Endodermal cell (in vitro differentiated cells): Measurements from ENCODE around the gene ZNRD2. TPM values are rescaled to one million over a fixed set of nuclear protein-coding genes. Genes with fewer than 3 reads are reported as not detected.

Experiments used
- DNase-seq: peaks from one replicate; pipeline ENCODE4 v3.0.0-alpha.2; 2017
- H3K27ac ChIP-seq: 2 replicates; pipeline ENCODE4 v1.5.1; 2013; ENCODE audit warnings: mild to moderate bottlenecking, low read depth, low read length, moderate library complexity
- H3K27me3 ChIP-seq: 2 replicates; pipeline ENCODE4 v1.6.1; 2013; ENCODE audit warnings: mild to moderate bottlenecking, low read length, moderate library complexity; ENCODE audit not compliant: insufficient read depth, control insufficient read depth, poor library complexity, severe bottlenecking
- H3K36me3 ChIP-seq: 2 replicates; pipeline ENCODE4 v1.7.0; 2013; ENCODE audit warnings: mild to moderate bottlenecking, low read length, moderate library complexity; ENCODE audit not compliant: control insufficient read depth, insufficient read depth
- H3K4me1 ChIP-seq: one replicate; pipeline ENCODE4 v1.7.0; 2013; ENCODE audit warnings: low read length; ENCODE audit not compliant: control insufficient read depth, insufficient read depth
- H3K4me3 ChIP-seq: 2 replicates; pipeline ENCODE4 v1.5.1; 2013; ENCODE audit warnings: mild to moderate bottlenecking, low read length, moderate library complexity
- H3K9ac ChIP-seq: 2 replicates; pipeline ENCODE4 v1.6.1; 2013; ENCODE audit warnings: mild to moderate bottlenecking, low read length, moderate library complexity; ENCODE audit not compliant: poor library complexity, severe bottlenecking; ENCODE audit errors: extremely low read depth
- H3K9me3 ChIP-seq: 2 replicates; pipeline ENCODE4 v1.6.1; 2013; ENCODE audit warnings: mild to moderate bottlenecking, low read length, moderate library complexity; ENCODE audit not compliant: control insufficient read depth
- H3K27ac Mint-ChIP-seq: 2 replicates; pipeline ENCODE4 v1.8.0; 2020; ENCODE audit warnings: mixed read lengths
- H3K27me3 Mint-ChIP-seq: 2 replicates; pipeline ENCODE4 v1.8.0; 2021; ENCODE audit warnings: mild to moderate bottlenecking, mixed read lengths; ENCODE audit not compliant: insufficient read depth
- H3K36me3 Mint-ChIP-seq: 2 replicates; pipeline ENCODE4 v1.8.0; 2020; ENCODE audit warnings: low read depth, mixed read lengths
- H3K4me1 Mint-ChIP-seq: 2 replicates; pipeline ENCODE4 v1.8.0; 2020; ENCODE audit warnings: mixed read lengths
- H3K4me3 Mint-ChIP-seq: 2 replicates; pipeline ENCODE4 v1.8.0; 2020; ENCODE audit warnings: mild to moderate bottlenecking, moderate library complexity, mixed read lengths
- H3K9me3 Mint-ChIP-seq: 2 replicates; pipeline ENCODE4 v1.8.0; 2020; ENCODE audit warnings: mild to moderate bottlenecking, mixed read lengths
- CTCF ChIP-seq: fragments of 200-600 bp; sonication (generic); conservative IDR thresholded peaks from 2 replicates; pipeline ENCODE4 v1.5.0; 2021; ENCODE audit warnings: antibody characterized with exemption, mild to moderate bottlenecking
- WGBS, 2 experiments: methylation state at CpG; one replicate each; pipeline versions ENCODE4 v1.1.5 to v1.1.7; 2013; ENCODE audit warnings: missing lambda C conversion rate in 2 of 2, mixed read lengths in 1 of 2; ENCODE audit not compliant: insufficient coverage in 1 of 2, insufficient read length in 1 of 2; 5-methylcytosine and 5-hydroxymethylcytosine counted together
- total RNA-seq, 2 donors: library from RNA; stranded (reverse); fragmentation: NEBNext Ultra II Directional in 1 of 2; extraction: Animal tissue kit (Norgen Biotek cat#: 25700) in 1 of 2; gene quantifications; 2 replicates in 1 of 2; 3 replicates in 1 of 2; pipeline ENCODE4 v1.2.1, GENCODE V29; 2021

ZNRD2 gene
- total RNA-seq, 2 donors from 2014 or later = 32.8 to 36.5 TPM

- Histone ChIP-seq H3K9me3 (no peaks in the 10 kb centered on the region), H3K4me1 (peaks cover 2% of the 10 kb centered on the region), H3K27me3 (peaks cover 37% of the 10 kb centered on the region), H3K4me3 (no peak overlapping the region), H3K9ac (no peak overlapping the region), H3K27ac (no peak overlapping the region), H3K36me3 (no peaks in the 10 kb centered on the region)
- TF ChIP-seq CTCF = no peak
- Mint-ChIP-seq H3K4me3 (no peak overlapping the region), H3K36me3 (peaks cover 4% of the 10 kb centered on the region), H3K9me3 (no peaks in the 10 kb centered on the region), H3K27me3 (peaks cover 74% of the 10 kb centered on the region), H3K4me1 (peaks cover 18% of the 10 kb centered on the region), H3K27ac (no peak overlapping the region)
- no peak for DNase-seq
- 80 to 95% methylated on average over 4 to 8 of the region's 8 CpGs for WGBS, 2 experiments
Observed at GRCh38 chr11:65577756-65578109, 7.5 kb downstream of the ZNRD2 start.

GRCh38 chr11:65578134-65578533 lies 7.9 kb downstream of the ZNRD2 start:
- no peaks in the 10 kb centered on the region for H3K36me3 ChIP-seq
- peaks cover 4% of the 10 kb centered on the region for H3K36me3 Mint-ChIP-seq
- H3K4me3 ChIP-seq = no peak overlapping the region
- peaks cover 41% of the 10 kb centered on the region for H3K27me3 ChIP-seq
- TF ChIP-seq CTCF = no peak
- no peaks in the 10 kb centered on the region for H3K9me3 ChIP-seq
- peaks cover 78% of the 10 kb centered on the region for H3K27me3 Mint-ChIP-seq
- H3K27ac Mint-ChIP-seq = no peak overlapping the region
- DNase-seq = no peak
- H3K9me3 Mint-ChIP-seq = no peaks in the 10 kb centered on the region
- H3K27ac ChIP-seq = no peak overlapping the region
- H3K4me1 ChIP-seq = peaks cover 2% of the 10 kb centered on the region
- H3K4me1 Mint-ChIP-seq = peaks cover 18% of the 10 kb centered on the region
- no peak overlapping the region for H3K4me3 Mint-ChIP-seq
- WGBS, 2 experiments = 89 to 95% methylated on average over 3 to 7 of the region's 7 CpGs
- no peak overlapping the region for H3K9ac ChIP-seq

GRCh38 chr11:65578667-65579066 lies 8.4 kb downstream of the ZNRD2 start:
- peaks cover 2% of the 10 kb centered on the region for H3K4me1 ChIP-seq
- Mint-ChIP-seq H3K27ac (no peak overlapping the region), H3K9me3 (no peaks in the 10 kb centered on the region), H3K36me3 (peaks cover 3% of the 10 kb centered on the region), H3K4me3 (no peak overlapping the region), H3K27me3 (peaks cover 84% of the 10 kb centered on the region), H3K4me1 (peaks cover 18% of the 10 kb centered on the region)
- H3K36me3 ChIP-seq = no peaks in the 10 kb centered on the region
- H3K9me3 ChIP-seq = no peaks in the 10 kb centered on the region
- no peak for TF ChIP-seq CTCF
- H3K27ac ChIP-seq = no peak overlapping the region
- no peak for DNase-seq
- peaks cover 46% of the 10 kb centered on the region for H3K27me3 ChIP-seq
- WGBS, 2 experiments = 89 to 91% methylated on average over 3 of the region's 3 CpGs
- H3K4me3 ChIP-seq = no peak overlapping the region
- H3K9ac ChIP-seq = no peak overlapping the region
